ES-I3 (cell line): ENCODE results near the gene AANAT.

Source experiments
- H3K36me3 ChIP-seq: 2 replicates; pipeline ENCODE4 v1.6.1; 2013; ENCODE audit warnings: mild to moderate bottlenecking, low read length, control low read depth, moderate library complexity; ENCODE audit not compliant: insufficient read depth
- H3K4me1 ChIP-seq: 2 replicates; pipeline ENCODE4 v1.6.1; 2013; ENCODE audit warnings: mild to moderate bottlenecking, control low read depth, low read length; ENCODE audit not compliant: insufficient read depth
- H3K9ac ChIP-seq: 2 replicates; pipeline ENCODE4 v1.6.1; 2013; ENCODE audit warnings: low read depth, mild to moderate bottlenecking, low read length, moderate library complexity
- H3K9me3 ChIP-seq: 2 replicates; pipeline ENCODE4 v1.6.1; 2013; ENCODE audit warnings: mild to moderate bottlenecking, low read length, moderate library complexity; ENCODE audit not compliant: control insufficient read depth, insufficient read depth

AANAT gene

DNA sequence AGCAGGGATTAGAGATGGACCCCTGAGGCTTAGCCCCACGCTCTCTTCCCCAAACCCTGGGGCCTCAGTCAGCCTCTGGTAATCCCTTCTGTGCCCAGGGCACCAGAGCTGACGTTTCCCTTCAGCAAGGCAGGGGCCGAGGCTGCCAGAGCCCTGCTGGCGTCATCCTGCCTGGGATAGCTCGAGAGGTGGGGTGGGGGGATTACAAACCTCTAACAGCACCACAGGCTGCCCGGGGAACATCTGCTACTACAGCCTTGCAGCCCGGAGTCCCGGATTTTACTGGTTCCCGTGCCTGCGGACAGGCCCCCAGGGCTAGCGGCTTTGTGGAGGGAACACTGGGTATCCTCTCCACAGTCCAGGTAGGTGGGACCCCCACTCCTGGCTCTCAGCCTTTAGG, at the start of gene AANAT:
Gene AANAT, plus strand, starts transcription at position 238 of the 400 bp plus-strand sequence. CDS start 1,144 bp downstream, outside the sequence.
- no peaks in the 10 kb centered on the region for H3K9me3 ChIP-seq
- peaks cover 3% of the 10 kb centered on the region; the same call in 1 of the 2 replicates for H3K4me1 ChIP-seq
- no peak within 1 kb of the TSS for H3K9ac ChIP-seq
- no peaks in the 10 kb centered on the region; the same call in 1 of the 2 replicates for H3K36me3 ChIP-seq

DNA sequence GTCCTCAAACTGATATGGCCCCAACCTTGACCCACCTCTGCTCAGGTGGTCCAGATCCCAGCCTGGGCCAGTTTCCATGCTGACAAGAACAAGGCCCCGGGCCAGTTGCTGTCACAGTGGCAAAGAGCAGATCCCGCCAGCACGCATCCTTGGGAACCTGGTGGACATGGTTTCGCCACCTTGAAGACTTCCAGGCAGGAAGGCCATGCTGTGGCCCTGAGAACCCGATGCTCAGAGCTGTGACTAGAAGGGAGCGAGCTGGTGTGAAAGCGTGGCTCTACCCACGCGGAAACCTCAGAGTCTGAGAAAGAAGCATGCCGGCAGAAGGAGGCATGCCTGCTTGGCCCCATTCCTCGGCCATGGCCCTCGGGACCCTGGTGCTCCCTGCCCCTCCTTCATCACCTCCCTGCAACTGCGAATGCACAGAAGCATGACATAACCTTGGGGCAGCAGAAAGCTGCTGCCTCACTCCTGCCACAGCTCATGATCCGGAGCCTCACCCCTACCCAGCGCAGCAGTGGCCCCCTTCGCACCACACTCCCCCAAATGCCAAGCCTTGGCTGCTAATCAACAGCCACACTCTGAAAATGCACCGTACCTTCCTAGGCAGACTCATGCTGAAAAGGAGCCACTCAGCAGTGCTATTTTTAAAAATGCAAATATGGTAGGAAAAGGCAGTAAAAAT, 47.7 kb upstream of the AANAT start:
- Histone ChIP-seq H3K36me3 (no peaks in the 10 kb centered on the region), H3K4me1 (peaks cover 5% of the 10 kb centered on the region), H3K9me3 (no peaks in the 10 kb centered on the region), H3K9ac (no peak overlapping the region)

DNA sequence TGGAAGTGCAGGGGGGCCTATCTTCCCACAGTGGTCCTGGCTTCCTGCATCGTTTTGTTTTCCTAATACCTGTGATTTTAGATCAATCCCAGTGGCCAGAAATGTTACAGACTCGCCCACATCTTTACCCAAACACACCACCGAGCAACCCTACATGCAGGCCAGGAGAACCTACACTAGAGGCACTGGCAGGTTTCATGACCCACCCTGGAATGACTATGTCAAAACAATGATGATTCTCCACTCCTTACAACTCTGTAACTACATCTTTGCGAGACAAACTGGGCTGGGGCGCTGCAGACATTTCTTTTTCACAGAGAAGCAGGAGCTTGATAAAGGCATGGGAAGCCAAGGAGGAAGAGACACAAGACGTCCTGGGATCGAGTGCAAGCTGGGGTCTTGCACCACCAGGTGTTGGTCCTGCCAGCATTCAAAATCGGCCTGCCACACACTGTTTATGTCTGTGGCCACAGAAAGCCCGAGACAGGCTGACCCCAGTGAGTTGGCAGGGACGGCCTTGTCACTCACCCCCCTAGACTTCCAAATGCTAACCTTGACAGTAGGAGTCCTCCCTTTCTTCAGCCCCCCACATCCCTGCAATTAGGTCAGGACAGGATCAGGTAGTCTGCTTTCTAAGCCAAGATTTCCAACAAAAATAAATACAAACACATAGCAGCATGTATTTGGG, 46.9 kb upstream of the AANAT start:
- H3K4me1 ChIP-seq = no peaks in the 10 kb centered on the region; the same call in 1 of the 2 replicates
- no peaks in the 10 kb centered on the region for H3K9me3 ChIP-seq
- H3K36me3 ChIP-seq = no peaks in the 10 kb centered on the region
- no peak overlapping the region for H3K9ac ChIP-seq

DNA sequence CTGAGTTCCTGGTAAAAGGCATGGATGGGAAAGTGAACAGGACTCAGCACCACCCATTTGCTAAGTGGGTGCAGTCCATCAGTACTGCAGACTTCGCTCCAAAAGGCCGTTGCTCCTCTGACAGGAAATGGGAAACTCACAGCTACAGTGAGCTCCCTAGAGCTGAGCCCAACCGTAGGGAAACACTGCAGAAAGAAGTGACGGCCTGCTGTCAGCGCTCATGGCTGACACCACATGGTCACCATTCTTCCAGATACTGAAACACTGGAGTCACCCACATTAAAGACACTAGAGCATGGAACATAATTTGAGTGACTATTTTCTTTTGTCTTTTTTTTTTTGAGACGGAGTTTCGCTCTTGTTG, 46.4 kb upstream of the AANAT start:
- Histone ChIP-seq H3K36me3 (no peaks in the 10 kb centered on the region), H3K9ac (no peak overlapping the region), H3K9me3 (no peaks in the 10 kb centered on the region), H3K4me1 (no peaks in the 10 kb centered on the region; the same call in 1 of the 2 replicates)

DNA sequence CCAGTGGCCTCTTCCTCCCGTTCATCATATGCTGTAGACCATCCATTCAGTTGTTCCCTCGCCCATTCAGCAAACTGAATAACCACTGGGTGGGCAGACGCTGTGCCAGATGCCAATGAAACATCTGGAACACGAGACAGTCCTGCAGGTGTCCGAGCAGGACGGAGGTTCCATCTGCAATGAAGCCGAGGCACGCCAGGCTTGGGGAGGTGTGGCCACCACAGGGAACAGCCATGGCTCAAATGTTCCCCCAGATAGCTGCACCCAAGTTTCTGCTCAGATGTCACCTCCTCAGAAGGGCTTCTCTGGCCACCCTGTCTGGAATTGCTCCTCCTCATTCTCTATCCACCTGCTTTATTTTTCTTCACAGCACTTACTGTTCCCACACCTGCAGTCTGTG, 45.0 kb upstream of the AANAT start:
- H3K9ac ChIP-seq = no peak overlapping the region
- H3K36me3 ChIP-seq = no peaks in the 10 kb centered on the region
- H3K4me1 ChIP-seq = no peaks in the 10 kb centered on the region; the same call in 1 of the 2 replicates
- no peaks in the 10 kb centered on the region for H3K9me3 ChIP-seq

DNA sequence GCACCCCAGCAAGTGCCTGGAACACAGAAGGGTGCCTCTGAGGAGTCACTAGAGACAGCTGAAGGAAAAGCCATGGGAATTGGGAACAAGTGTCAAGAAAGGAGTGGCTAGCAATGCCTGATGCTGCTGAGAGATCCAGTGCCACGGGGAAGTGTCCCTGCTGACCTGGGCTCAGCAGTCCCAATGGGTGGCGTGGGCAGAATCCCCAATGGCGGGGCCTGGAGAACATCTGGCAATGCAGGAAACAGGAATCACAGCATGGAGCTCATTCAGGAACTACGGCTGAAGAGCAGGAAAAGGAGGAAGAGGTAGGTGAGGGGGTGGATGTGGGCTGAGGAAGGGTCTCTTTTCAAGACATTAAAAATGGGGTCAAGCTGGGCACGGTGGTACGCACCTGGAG, 44.5 kb upstream of the AANAT start:
- no peak overlapping the region for H3K9ac ChIP-seq
- no peaks in the 10 kb centered on the region; the same call in 1 of the 2 replicates for H3K4me1 ChIP-seq
- H3K9me3 ChIP-seq = no peaks in the 10 kb centered on the region

DNA sequence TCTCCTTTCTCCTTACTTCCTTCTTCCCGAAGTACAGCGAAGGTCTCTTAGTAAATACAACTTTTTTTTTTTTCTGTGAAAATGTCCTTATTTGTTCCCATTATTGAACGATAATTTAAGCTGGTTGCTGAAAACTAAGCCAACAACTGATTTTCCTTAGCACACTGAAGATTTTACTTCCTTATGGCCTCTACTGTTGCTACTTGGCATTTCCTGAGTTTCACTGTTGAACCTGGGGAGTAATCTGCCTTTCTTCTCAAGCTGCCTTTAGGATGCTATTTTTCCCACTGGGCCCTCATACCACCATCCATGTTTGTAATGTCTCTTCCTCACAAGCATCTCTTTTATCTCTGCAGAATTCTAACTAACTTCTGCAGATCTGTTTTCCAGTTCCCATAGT, 40.5 kb upstream of the AANAT start:
- Histone ChIP-seq H3K4me1 (peaks cover 5% of the 10 kb centered on the region), H3K36me3 (peaks cover 3% of the 10 kb centered on the region; the same call in 1 of the 2 replicates), H3K9me3 (no peaks in the 10 kb centered on the region), H3K9ac (no peak overlapping the region)

More for the DNA sequence above, 44.5 kb upstream of the AANAT start:
- H3K36me3 ChIP-seq = peaks cover under 1% of the 10 kb centered on the region; the same call in 1 of the 2 replicates

DNA sequence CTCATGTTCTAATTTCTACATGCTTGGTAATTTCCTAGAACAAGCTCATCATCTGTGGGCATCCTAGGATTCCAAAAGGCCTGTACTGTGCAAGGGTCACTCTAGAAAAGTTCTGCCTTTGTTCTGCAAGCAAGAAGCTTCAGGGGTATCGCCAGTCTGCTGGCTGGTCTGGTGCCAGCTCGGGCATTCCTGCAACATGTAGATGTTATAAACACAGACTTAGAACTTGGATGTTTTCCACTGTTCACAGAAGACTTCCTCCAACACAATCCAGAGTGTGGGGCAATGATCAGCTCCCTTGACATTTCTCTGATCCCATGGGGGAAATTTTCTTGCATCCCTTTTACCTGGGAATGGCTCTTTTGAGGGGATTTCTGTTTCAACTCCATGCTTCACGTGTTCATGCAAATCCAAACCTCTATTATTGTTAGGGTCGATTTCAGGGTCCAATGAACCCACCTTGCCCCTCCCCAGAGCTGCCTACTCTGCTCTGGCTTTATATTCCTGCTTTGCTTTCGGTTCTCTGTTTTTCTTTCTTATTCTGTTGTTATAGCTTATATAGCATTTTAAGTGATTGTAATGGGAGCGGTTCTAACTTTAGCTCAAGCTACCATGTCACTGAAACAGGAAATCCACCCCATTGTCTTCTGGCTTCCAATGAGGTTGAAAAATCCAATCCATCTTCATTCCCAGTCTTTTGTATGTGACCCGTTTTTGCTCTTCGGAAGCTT, 39.7 kb upstream of the AANAT start:
- peaks cover 3% of the 10 kb centered on the region; the same call in 1 of the 2 replicates for H3K36me3 ChIP-seq
- no peaks in the 10 kb centered on the region for H3K9me3 ChIP-seq
- H3K4me1 ChIP-seq = peaks cover 14% of the 10 kb centered on the region
- no peak overlapping the region for H3K9ac ChIP-seq

DNA sequence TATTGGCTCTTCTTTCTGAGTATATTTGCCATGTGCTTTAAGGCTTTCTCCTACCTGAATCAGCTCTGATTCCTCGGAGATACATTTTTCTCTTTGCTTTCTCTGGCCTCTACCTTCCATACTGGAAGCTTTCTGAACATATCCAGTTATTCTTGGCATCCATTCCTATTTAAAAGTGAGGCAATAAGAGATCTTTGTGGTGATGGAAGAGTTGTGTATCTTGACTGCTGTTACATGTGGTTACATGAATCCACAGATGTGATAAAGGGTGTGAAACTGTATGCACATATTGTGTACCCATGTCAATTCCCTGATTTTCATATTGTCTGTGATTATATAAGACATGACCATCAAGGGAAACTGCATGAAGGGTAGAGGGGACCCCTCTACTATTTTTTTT, 38.9 kb upstream of the AANAT start:
- Histone ChIP-seq H3K9me3 (no peaks in the 10 kb centered on the region), H3K36me3 (peaks cover 3% of the 10 kb centered on the region; the same call in 1 of the 2 replicates), H3K4me1 (peaks cover 18% of the 10 kb centered on the region), H3K9ac (no peak overlapping the region)

DNA sequence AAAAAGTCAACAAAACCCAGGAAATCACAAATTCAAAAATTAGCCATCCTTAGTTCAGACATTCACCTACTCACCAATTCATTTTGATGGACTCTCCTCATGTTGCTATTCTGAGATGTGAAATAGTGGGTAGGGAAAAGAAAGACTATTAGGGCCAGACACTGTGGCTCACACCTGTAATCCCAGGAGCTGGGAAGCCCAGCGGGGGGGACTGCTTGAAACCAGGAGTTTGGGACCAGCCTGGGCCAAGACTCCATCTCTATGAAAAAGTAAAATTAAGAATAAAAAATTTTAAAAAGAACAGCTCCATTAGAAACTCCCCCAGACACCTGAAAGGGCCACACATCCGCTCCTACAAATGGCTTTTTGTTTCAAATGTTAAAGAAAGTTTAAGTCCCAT, 35.9 kb upstream of the AANAT start:
- peaks cover 3% of the 10 kb centered on the region; the same call in 1 of the 2 replicates for H3K36me3 ChIP-seq
- peaks cover 18% of the 10 kb centered on the region for H3K4me1 ChIP-seq
- no peak overlapping the region for H3K9ac ChIP-seq
- no peaks in the 10 kb centered on the region for H3K9me3 ChIP-seq

DNA sequence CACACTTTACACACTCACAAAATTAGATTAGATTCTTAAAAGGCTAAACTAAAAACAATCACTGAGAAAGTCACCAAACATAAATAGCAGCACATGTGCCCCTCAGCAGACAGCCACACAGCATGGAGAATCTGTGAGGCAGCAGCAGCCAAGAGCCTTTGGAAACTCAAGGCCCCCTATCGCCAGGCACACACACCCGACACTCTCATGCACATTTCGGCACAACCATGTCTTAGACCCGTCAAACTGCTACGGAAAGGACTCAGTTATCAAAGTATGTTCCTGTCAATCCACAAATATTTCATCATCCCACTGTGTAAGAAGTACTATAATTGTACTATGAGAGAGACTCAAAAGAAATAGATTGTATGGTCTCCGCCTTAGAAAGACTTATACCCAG, 35.4 kb upstream of the AANAT start:
- H3K9me3 ChIP-seq = no peaks in the 10 kb centered on the region
- peaks cover 3% of the 10 kb centered on the region; the same call in 1 of the 2 replicates for H3K36me3 ChIP-seq
- peaks cover 18% of the 10 kb centered on the region for H3K4me1 ChIP-seq
- no peak overlapping the region for H3K9ac ChIP-seq

DNA sequence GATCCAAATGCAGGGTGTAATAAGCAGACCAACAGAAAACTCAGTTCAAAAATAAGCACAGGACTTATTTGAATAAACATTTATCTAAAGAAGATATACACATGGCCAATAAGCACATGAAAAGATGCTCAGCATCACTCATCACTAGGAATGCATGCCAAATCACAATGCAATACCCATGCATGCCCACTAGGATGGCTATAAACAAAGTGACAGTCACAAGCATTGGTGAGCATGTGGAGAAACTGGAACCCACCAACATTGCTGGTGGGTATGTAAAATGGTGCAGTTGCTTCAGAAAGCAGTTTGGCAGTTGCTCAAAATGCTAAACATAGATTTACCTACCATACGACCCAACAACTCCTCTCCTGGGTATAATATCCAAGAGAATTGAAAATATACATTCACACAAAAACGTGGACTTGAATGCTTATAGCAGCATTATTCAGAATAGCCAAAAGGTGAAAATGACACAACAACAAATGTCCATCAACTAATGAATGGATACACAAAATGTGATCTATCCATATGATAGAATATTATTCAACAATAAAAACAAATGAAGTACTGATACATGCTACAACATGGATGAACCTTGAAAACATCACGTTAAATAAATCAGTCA, 34.6 kb upstream of the AANAT start:
- Histone ChIP-seq H3K36me3 (peaks cover 2% of the 10 kb centered on the region; the same call in 1 of the 2 replicates), H3K9ac (no peak overlapping the region), H3K4me1 (peaks cover 18% of the 10 kb centered on the region), H3K9me3 (no peaks in the 10 kb centered on the region)

DNA sequence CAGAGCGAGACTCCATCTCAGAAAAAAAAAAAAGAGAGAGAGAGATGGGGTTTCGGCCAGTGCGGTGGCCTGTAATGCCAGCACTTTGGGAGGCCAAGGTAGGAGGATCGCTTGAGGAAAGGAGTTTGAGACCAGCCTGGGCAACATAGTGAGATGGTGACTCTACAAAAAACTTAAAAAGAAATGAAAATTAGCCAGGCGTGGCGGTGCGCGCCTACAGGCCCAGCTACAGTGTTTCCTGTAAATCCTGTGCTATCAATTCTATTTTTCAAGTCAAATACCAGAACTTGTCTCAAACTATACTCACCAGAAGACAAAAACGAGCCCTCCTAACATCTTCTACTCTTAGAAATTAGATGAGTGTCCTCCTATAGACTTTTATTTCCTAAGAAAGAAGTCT, 33.7 kb upstream of the AANAT start:
- Histone ChIP-seq H3K4me1 (peaks cover 23% of the 10 kb centered on the region), H3K9ac (no peak overlapping the region), H3K36me3 (no peaks in the 10 kb centered on the region), H3K9me3 (no peaks in the 10 kb centered on the region)

DNA sequence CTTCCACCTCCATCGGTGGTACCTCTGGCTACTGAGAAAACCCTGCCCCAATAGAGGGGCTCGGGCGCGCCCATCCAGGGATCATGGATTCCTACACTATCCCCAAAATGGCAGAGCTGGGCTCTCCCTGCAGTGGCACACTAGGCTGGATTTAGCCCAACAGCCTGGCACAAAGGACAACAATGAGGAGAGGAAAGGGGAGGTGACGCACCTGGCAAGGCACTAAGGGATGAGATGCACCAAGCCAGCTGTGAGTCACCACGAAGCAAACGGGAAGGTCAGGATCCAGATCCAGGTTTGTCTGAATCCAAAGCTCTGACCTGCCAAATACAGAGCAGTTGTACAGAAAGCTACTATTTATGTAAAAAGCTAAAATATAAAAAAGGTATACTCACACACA, 32.5 kb upstream of the AANAT start:
- H3K4me1 ChIP-seq = peaks cover 33% of the 10 kb centered on the region
- no peak overlapping the region for H3K9ac ChIP-seq
- H3K9me3 ChIP-seq = no peaks in the 10 kb centered on the region
- no peaks in the 10 kb centered on the region for H3K36me3 ChIP-seq
